IMR-90 (cell line): ENCODE measurements around the gene ENDOD1.

ENCODE experiments used
- CHD1 ChIP-seq: IDR thresholded peaks from 2 replicates; pipeline ENCODE4 v1.6.1; 2012; ENCODE audit warnings: low read depth, low read length, improper control_type of control experiment
- CTCF ChIP-seq: conservative IDR thresholded peaks from 2 replicates; pipeline ENCODE4 v1.5.1; 2012; ENCODE audit warnings: mild to moderate bottlenecking, low read depth, low read length, improper control_type of control experiment
- POLR2A ChIP-seq: IDR thresholded peaks from 2 replicates; pipeline ENCODE4 v1.6.1; 2012; ENCODE audit warnings: mild to moderate bottlenecking, low read depth, low read length
- RCOR1 ChIP-seq: IDR thresholded peaks from 2 replicates; pipeline ENCODE4 v1.6.1; 2012; ENCODE audit warnings: mild to moderate bottlenecking, low read length, improper control_type of control experiment; ENCODE audit not compliant: insufficient replicate concordance

DNA sequence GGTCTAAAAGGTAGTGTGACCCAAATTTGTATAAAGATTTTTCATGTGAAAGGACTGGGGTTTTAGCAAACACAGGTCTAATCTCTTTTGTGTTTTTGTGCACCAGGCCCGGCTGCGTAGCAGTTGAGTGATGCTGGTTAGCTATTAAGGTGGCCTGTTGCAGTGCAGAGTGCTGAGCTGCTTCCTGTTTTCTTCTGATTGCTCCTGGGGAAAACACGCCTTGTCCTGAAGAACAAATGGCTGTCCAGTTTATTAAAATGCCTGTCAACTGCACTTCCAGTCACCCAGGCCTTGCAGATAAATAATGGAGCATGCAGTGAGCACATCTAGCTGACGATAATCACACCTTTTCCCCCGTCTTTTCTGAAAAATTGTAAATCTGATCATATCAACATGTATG lies 21.1 kb upstream of the ENDOD1 start:
- TF ChIP-seq RCOR1 (no peak), CTCF (no peak), CHD1 (no peak), POLR2A (no peak)
